ENCODE measurements around the gene SFRP2. TPM values are rescaled to one million over a fixed set of nuclear protein-coding genes. Genes with fewer than 3 reads are reported as not detected.

SFRP2 gene
- total and polyA plus RNA-seq, 7 experiments from 2014 or later: not detected

DNA sequence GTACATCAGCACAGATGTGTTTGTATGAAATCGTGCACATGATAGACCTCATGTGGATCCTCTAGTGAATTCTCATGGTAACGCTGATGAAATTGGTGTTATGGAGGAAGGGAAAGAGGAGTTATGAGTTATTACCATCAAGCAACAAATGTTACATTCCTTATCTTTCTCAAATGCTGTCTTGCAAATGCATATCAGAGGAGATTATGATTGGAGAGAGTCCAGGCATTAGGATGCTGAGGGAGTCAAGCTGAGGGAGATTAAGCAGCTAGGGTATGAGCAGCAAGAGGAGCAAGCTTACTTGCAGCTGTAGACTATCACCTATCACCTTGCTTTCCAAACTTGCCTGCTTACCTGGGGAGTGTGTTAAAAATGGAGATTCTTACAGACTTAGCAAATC, 36.8 kb upstream of the SFRP2 start:
- H3K27me3 ChIP-seq (ENCODE audit: control insufficient read depth in 2 of 2, insufficient read depth in 2 of 2, low read length in 2 of 2): no peaks in the 10 kb centered on the region
- H3K4me1 ChIP-seq (ENCODE audit: control insufficient read depth in 2 of 2, insufficient read depth in 2 of 2, low read length in 2 of 2): no peaks in the 10 kb centered on the region
- ChIA-PET CTCF (no interaction called here), POLR2A (no interaction called here)
- H3K27ac Mint-ChIP-seq: no peak overlapping the region
- H3K4me3 Mint-ChIP-seq: no peak overlapping the region
- peaks cover 0 to 5% (median 0%) of the 10 kb centered on the region in 11 donors for H3K9me3 Mint-ChIP-seq
- H3K4me3 ChIP-seq (ENCODE audit: low read length): no peak overlapping the region
- ATAC-seq (no peak), DNase-seq (no peak)
- peaks cover 0 to 1% (median 0%) of the 10 kb centered on the region in 7 donors for H3K4me1 Mint-ChIP-seq
- H3K27me3 Mint-ChIP-seq: peaks cover 13 to 34% (median 15%) of the 10 kb centered on the region in 5 donors
- intact Hi-C loops (cut with micrococcal nuclease): no loop called here
- H3K36me3 ChIP-seq (ENCODE audit: control insufficient read depth in 2 of 3, insufficient read depth in 3 of 3, low read length in 3 of 3): no peaks in the 10 kb centered on the region
- no peaks in the 10 kb centered on the region for H3K9me3 ChIP-seq (ENCODE audit: control insufficient read depth in 2 of 3, low read length in 3 of 3)
- no peak overlapping the region for H3K27ac ChIP-seq (ENCODE audit: low read depth, low read length)
- peaks cover 0 to 4% (median 0%) of the 10 kb centered on the region in 5 donors for H3K36me3 Mint-ChIP-seq

DNA sequence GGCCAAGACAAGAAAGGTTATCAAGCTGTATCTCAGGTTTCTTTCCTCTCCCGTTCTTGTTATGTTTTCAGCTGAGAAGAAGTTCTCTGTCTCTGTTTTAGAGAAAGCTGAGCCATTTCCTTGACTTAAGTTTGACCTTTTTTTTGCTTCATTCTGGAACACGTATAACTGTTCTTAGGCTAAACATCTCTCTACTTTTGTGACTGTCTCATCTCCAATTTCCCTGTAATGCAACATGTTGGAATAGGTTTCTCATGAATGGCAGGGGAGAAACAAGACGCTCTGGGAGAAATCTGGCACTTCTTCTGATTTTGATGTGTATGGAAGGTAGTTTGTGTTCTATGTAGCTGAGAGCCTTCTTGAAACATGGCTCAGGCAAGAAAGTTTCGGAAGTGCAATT, 36.2 kb upstream of the SFRP2 start:
- ChIA-PET POLR2A (no interaction called here), CTCF (no interaction called here)
- Mint-ChIP-seq H3K36me3 (peaks cover 0 to 6% (median 0%) of the 10 kb centered on the region in 5 donors), H3K27me3 (peaks cover 13 to 32% (median 13%) of the 10 kb centered on the region in 5 donors), H3K9me3 (peaks cover 0 to 8% (median 0%) of the 10 kb centered on the region in 11 donors), H3K27ac (no peak overlapping the region), H3K4me1 (no peaks in the 10 kb centered on the region), H3K4me3 (no peak overlapping the region)
- Histone ChIP-seq H3K9me3 (ENCODE audit: control insufficient read depth in 2 of 3, low read length in 3 of 3) (no peaks in the 10 kb centered on the region), H3K4me1 (ENCODE audit: control insufficient read depth in 2 of 2, insufficient read depth in 2 of 2, low read length in 2 of 2) (no peaks in the 10 kb centered on the region), H3K4me3 (ENCODE audit: low read length) (no peak overlapping the region), H3K27ac (ENCODE audit: low read depth, low read length) (no peak overlapping the region), H3K36me3 (ENCODE audit: control insufficient read depth in 2 of 3, insufficient read depth in 3 of 3, low read length in 3 of 3) (no peaks in the 10 kb centered on the region), H3K27me3 (ENCODE audit: control insufficient read depth in 2 of 2, insufficient read depth in 2 of 2, low read length in 2 of 2) (no peaks in the 10 kb centered on the region)
- ATAC-seq: no peak
- intact Hi-C loops (cut with micrococcal nuclease): no loop called here
- DNase-seq: no peak

DNA sequence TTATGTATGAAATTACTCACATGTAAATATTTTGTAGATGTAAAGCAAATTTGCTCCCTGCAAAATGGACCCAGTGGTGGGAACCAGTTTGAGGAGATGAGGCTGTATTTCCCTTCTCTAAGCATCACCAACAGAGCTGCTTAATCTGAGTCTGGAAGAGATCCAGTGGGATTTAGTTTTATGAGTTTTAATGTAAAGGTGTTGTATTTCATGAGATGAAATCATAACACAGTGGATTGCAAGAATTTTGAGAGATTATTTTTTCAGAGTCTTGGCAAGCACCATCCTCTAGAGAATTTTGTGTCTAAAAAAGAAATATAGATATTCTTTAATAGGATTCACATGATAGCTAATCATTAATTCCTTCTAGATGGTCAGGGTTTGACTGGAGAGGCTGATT, 35.6 kb upstream of the SFRP2 start:
- peaks cover 0 to 14% (median 2%) of the 10 kb centered on the region in 11 donors for H3K9me3 Mint-ChIP-seq
- Histone ChIP-seq H3K27me3 (ENCODE audit: control insufficient read depth in 2 of 2, insufficient read depth in 2 of 2, low read length in 2 of 2) (no peaks in the 10 kb centered on the region), H3K9me3 (ENCODE audit: control insufficient read depth in 2 of 3, low read length in 3 of 3) (no peaks in the 10 kb centered on the region), H3K4me3 (ENCODE audit: low read length) (no peak overlapping the region), H3K4me1 (ENCODE audit: control insufficient read depth in 2 of 2, insufficient read depth in 2 of 2, low read length in 2 of 2) (no peaks in the 10 kb centered on the region), H3K27ac (ENCODE audit: low read depth, low read length) (no peak overlapping the region), H3K36me3 (ENCODE audit: control insufficient read depth in 2 of 3, insufficient read depth in 3 of 3, low read length in 3 of 3) (no peaks in the 10 kb centered on the region)
- no peaks in the 10 kb centered on the region for H3K4me1 Mint-ChIP-seq
- H3K4me3 Mint-ChIP-seq: no peak overlapping the region
- DNase-seq: no peak
- peaks cover 12 to 30% (median 16%) of the 10 kb centered on the region in 5 donors for H3K27me3 Mint-ChIP-seq
- H3K36me3 Mint-ChIP-seq: peaks cover 0 to 8% (median 4%) of the 10 kb centered on the region in 5 donors
- intact Hi-C loops (cut with micrococcal nuclease): no loop called here
- no peak overlapping the region for H3K27ac Mint-ChIP-seq
- POLR2A ChIA-PET: interaction anchor here (0.7 kb wide), 1 partner anchor 64 kb away, joined by 3 read pairs; no protein-coding TSS in a partner anchor
- ATAC-seq: no peak
- CTCF ChIA-PET: no interaction called here

DNA sequence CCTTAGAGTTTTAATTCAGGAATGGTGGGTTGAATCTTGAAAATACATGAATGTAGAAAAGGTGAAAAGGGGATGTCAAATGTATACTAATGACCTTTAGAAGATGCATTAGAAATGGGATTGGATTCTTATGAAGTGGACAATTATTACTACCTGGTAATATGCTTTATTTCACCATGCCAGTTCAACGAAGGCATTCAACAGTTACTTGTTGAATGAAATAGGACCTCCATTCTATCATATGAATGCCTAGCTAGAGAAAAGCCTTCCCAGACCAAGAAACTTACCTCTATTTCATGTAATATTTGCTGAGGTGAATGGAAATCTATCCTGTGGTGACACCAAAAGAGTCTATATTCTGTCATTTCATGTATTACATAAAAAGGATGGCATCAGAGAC, 34.6 kb upstream of the SFRP2 start:
- H3K27ac ChIP-seq (ENCODE audit: low read depth, low read length): no peak overlapping the region
- ChIA-PET CTCF (no interaction called here), POLR2A (no interaction called here)
- no peak overlapping the region for H3K27ac Mint-ChIP-seq
- peaks cover 0 to 11% (median 4%) of the 10 kb centered on the region in 5 donors for H3K36me3 Mint-ChIP-seq
- peaks cover 0 to 17% (median 3%) of the 10 kb centered on the region in 11 donors for H3K9me3 Mint-ChIP-seq
- H3K27me3 ChIP-seq (ENCODE audit: control insufficient read depth in 2 of 2, insufficient read depth in 2 of 2, low read length in 2 of 2): no peaks in the 10 kb centered on the region
- intact Hi-C loops (cut with micrococcal nuclease): no loop called here
- H3K4me3 ChIP-seq (ENCODE audit: low read length): no peak overlapping the region
- no peaks in the 10 kb centered on the region for H3K4me1 Mint-ChIP-seq
- no peak for ATAC-seq
- H3K36me3 ChIP-seq (ENCODE audit: control insufficient read depth in 2 of 3, insufficient read depth in 3 of 3, low read length in 3 of 3): no peaks in the 10 kb centered on the region
- no peak for DNase-seq
- no peaks in the 10 kb centered on the region for H3K9me3 ChIP-seq (ENCODE audit: control insufficient read depth in 2 of 3, low read length in 3 of 3)
- H3K27me3 Mint-ChIP-seq: peaks cover 5 to 20% (median 13%) of the 10 kb centered on the region in 5 donors
- H3K4me3 Mint-ChIP-seq: no peak overlapping the region
- H3K4me1 ChIP-seq (ENCODE audit: control insufficient read depth in 2 of 2, insufficient read depth in 2 of 2, low read length in 2 of 2): no peaks in the 10 kb centered on the region

- Histone ChIP-seq H3K4me3 (ENCODE audit: low read length) (no peak overlapping the region), H3K27me3 (ENCODE audit: control insufficient read depth in 2 of 2, insufficient read depth in 2 of 2, low read length in 2 of 2) (no peaks in the 10 kb centered on the region), H3K27ac (ENCODE audit: low read depth, low read length) (no peak overlapping the region), H3K9me3 (ENCODE audit: control insufficient read depth in 2 of 3, low read length in 3 of 3) (no peaks in the 10 kb centered on the region), H3K4me1 (ENCODE audit: control insufficient read depth in 2 of 2, insufficient read depth in 2 of 2, low read length in 2 of 2) (no peaks in the 10 kb centered on the region), H3K36me3 (ENCODE audit: control insufficient read depth in 2 of 3, insufficient read depth in 3 of 3, low read length in 3 of 3) (no peaks in the 10 kb centered on the region)
- peaks cover 7 to 20% (median 12%) of the 10 kb centered on the region in 5 donors for H3K27me3 Mint-ChIP-seq
- CTCF ChIA-PET: interaction anchor here (0.6 kb wide), 1 partner anchor 1019 kb away, joined by 3 read pairs; no protein-coding TSS in a partner anchor
- POLR2A ChIA-PET: no interaction called here
- no peak overlapping the region for H3K4me3 Mint-ChIP-seq
- ATAC-seq (no peak), DNase-seq (no peak)
- H3K4me1 Mint-ChIP-seq: no peaks in the 10 kb centered on the region
- intact Hi-C loops (cut with micrococcal nuclease): no loop called here
- no peak overlapping the region for H3K27ac Mint-ChIP-seq
- peaks cover 0 to 17% (median 3%) of the 10 kb centered on the region in 11 donors for H3K9me3 Mint-ChIP-seq
- H3K36me3 Mint-ChIP-seq: peaks cover 0 to 11% (median 4%) of the 10 kb centered on the region in 5 donors
These were observed 33.4 kb upstream of the SFRP2 start for GRCh38 chr4:153822316-153822715.

- H3K4me1 ChIP-seq (ENCODE audit: control insufficient read depth in 2 of 2, insufficient read depth in 2 of 2, low read length in 2 of 2): no peaks in the 10 kb centered on the region
- Mint-ChIP-seq H3K4me3 (no peak overlapping the region), H3K4me1 (no peaks in the 10 kb centered on the region), H3K9me3 (peaks cover 0 to 14% (median 2%) of the 10 kb centered on the region in 11 donors), H3K27me3 (peaks cover 0 to 27% (median 14%) of the 10 kb centered on the region in 5 donors), H3K27ac (no peak overlapping the region), H3K36me3 (peaks cover 0 to 7% (median 4%) of the 10 kb centered on the region in 5 donors)
- intact Hi-C loops (cut with micrococcal nuclease): loop anchor here in 1 of 2 donors (5.0 kb wide), 1 partner anchor 410 kb away; no protein-coding TSS in a partner anchor
- ChIA-PET POLR2A (no interaction called here), CTCF (no interaction called here)
- ATAC-seq (no peak), DNase-seq (no peak)
- no peaks in the 10 kb centered on the region for H3K9me3 ChIP-seq (ENCODE audit: control insufficient read depth in 2 of 3, low read length in 3 of 3)
- H3K36me3 ChIP-seq (ENCODE audit: control insufficient read depth in 2 of 3, insufficient read depth in 3 of 3, low read length in 3 of 3): no peaks in the 10 kb centered on the region
- H3K27me3 ChIP-seq (ENCODE audit: control insufficient read depth in 2 of 2, insufficient read depth in 2 of 2, low read length in 2 of 2): no peaks in the 10 kb centered on the region
- no peak overlapping the region for H3K27ac ChIP-seq (ENCODE audit: low read depth, low read length)
- H3K4me3 ChIP-seq (ENCODE audit: low read length): no peak overlapping the region
These were observed 28.6 kb upstream of the SFRP2 start for GRCh38 chr4:153817466-153817865.

GRCh38 chr4:153816542-153816941, 27.7 kb upstream of the SFRP2 start:
- no peaks in the 10 kb centered on the region for H3K27me3 ChIP-seq (ENCODE audit: control insufficient read depth in 2 of 2, insufficient read depth in 2 of 2, low read length in 2 of 2)
- H3K9me3 Mint-ChIP-seq: peaks cover 0 to 14% (median 2%) of the 10 kb centered on the region in 11 donors
- no peak overlapping the region for H3K27ac ChIP-seq (ENCODE audit: low read depth, low read length)
- H3K9me3 ChIP-seq (ENCODE audit: control insufficient read depth in 2 of 3, low read length in 3 of 3): no peaks in the 10 kb centered on the region
- H3K4me1 Mint-ChIP-seq: peaks cover 0 to 2% (median 0%) of the 10 kb centered on the region in 7 donors
- DNase-seq: no peak
- ChIA-PET CTCF (no interaction called here), POLR2A (no interaction called here)
- H3K36me3 ChIP-seq (ENCODE audit: control insufficient read depth in 2 of 3, insufficient read depth in 3 of 3, low read length in 3 of 3): no peaks in the 10 kb centered on the region
- peaks cover 0 to 27% (median 14%) of the 10 kb centered on the region in 5 donors for H3K27me3 Mint-ChIP-seq
- H3K4me3 ChIP-seq (ENCODE audit: low read length): no peak overlapping the region
- no peak for ATAC-seq
- no peak overlapping the region for H3K27ac Mint-ChIP-seq
- H3K4me1 ChIP-seq (ENCODE audit: control insufficient read depth in 2 of 2, insufficient read depth in 2 of 2, low read length in 2 of 2): no peaks in the 10 kb centered on the region
- intact Hi-C loops (cut with micrococcal nuclease): loop anchor here in 1 of 2 donors (5.0 kb wide), 1 partner anchor 409 kb away; no protein-coding TSS in a partner anchor
- no peak overlapping the region for H3K4me3 Mint-ChIP-seq
- peaks cover 0 to 7% (median 4%) of the 10 kb centered on the region in 5 donors for H3K36me3 Mint-ChIP-seq

Measured in naive thymus-derived CD4-positive, alpha-beta T cell (primary cell).